Aorta (tissue), 4 donors: ENCODE measurements around the gene CWC27. TPM values are rescaled to one million over a fixed set of nuclear protein-coding genes. Genes with fewer than 3 reads are reported as not detected.

Source experiments
- polyA plus RNA-seq, 2 donors: library from polyadenylated mRNA; stranded (reverse); fragments of 200-250 nt; gene quantifications; one replicate each; pipeline ENCODE4 v1.2.3, GENCODE V29; 2013
- total RNA-seq, 2 donors: library from RNA; stranded (reverse); fragmentation: NEBNext Ultra II Directional; extraction: Animal tissue kit (Norgen Biotek cat#: 25700); gene quantifications; one replicate each; pipeline ENCODE4 v1.2.1, GENCODE V29; 2021
- donor health status: healthy with polysubstance abuse.
- donor health status: Bipolar disorder and iron deficiency.
- donor health status: DM: no; HTN: no; CAD: no.
- donor health status: DM: yes; HTN: yes; CAD: no.

CWC27 gene
- total and polyA plus RNA-seq, 4 donors, result 12.9 to 20.7 (median 17.6) TPM

Other genes with a start within 250 kb of the CWC27 start
- gene SHISAL2B, start 78.4 kb upstream of the CWC27 start, total RNA-seq, result not detected
- not detected for gene SHISAL2B, start 78.4 kb upstream of the CWC27 start, polyA plus RNA-seq
- gene SREK1IP1, start 239 bp upstream of the CWC27 start, total RNA-seq, result 10 to 100 TPM; 19.6 to 25.5 TPM
- gene SREK1IP1, start 239 bp upstream of the CWC27 start, polyA plus RNA-seq, result 10 to 100 TPM in 1 of 2 donors, 1 to 10 TPM in 1; 5.4 to 18.8 TPM